Nephron (organoid): Measurements from ENCODE around the gene DUSP14.

Experiments used
- H3K27ac Mint-ChIP-seq, 3 experiments: 2 replicates each; pipeline ENCODE4 v1.8.0; 2020; ENCODE audit warnings: mixed read lengths in 3 of 3, mild to moderate bottlenecking in 2 of 3, moderate library complexity in 1 of 3
- H3K27me3 Mint-ChIP-seq: 2 replicates; pipeline ENCODE4 v1.8.0; 2021; ENCODE audit warnings: low read depth, mild to moderate bottlenecking, moderate library complexity, mixed read lengths
- H3K36me3 Mint-ChIP-seq: 2 replicates; pipeline ENCODE4 v1.8.0; 2020; ENCODE audit warnings: low read depth, mixed read lengths
- H3K4me1 Mint-ChIP-seq: 2 replicates; pipeline ENCODE4 v1.8.0; 2020; ENCODE audit warnings: mixed read lengths
- H3K4me3 Mint-ChIP-seq, 3 experiments: 2 replicates each; pipeline ENCODE4 v1.8.0; 2020; ENCODE audit warnings: mild to moderate bottlenecking in 3 of 3, mixed read lengths in 3 of 3, moderate library complexity in 2 of 3
- H3K9me3 Mint-ChIP-seq: 2 replicates; pipeline ENCODE4 v1.8.0; 2020; ENCODE audit warnings: mixed read lengths
- CTCF ChIP-seq, 3 experiments: fragments of 200-600 bp; sonication (generic); IDR thresholded peaks; one replicate each; pipeline ENCODE4 v1.5.0; 2021; ENCODE audit warnings: antibody characterized with exemption in 3 of 3; ENCODE audit not compliant: unreplicated experiment in 3 of 3

DUSP14 gene

GRCh38 chr17:37470181-37470580 lies 19.5 kb upstream of the DUSP14 start:
- no peak for TF ChIP-seq CTCF (IDR thresholded peaks at IDR 0.05; ENCODE audit: unreplicated experiment in 3 of 3)
- no peaks in the 10 kb centered on the region for H3K4me1 Mint-ChIP-seq
- H3K9me3 Mint-ChIP-seq = no peaks in the 10 kb centered on the region
- no peaks in the 10 kb centered on the region for H3K27me3 Mint-ChIP-seq
- no peak overlapping the region for H3K27ac Mint-ChIP-seq
- H3K4me3 Mint-ChIP-seq = no peak overlapping the region
- peaks cover 55% of the 10 kb centered on the region for H3K36me3 Mint-ChIP-seq

- H3K36me3 Mint-ChIP-seq = peaks cover 58% of the 10 kb centered on the region
- no peak overlapping the region for H3K4me3 Mint-ChIP-seq
- TF ChIP-seq CTCF (IDR thresholded peaks at IDR 0.05; ENCODE audit: unreplicated experiment in 3 of 3) = no peak
- H3K4me1 Mint-ChIP-seq = peaks cover 11% of the 10 kb centered on the region
- H3K9me3 Mint-ChIP-seq = no peaks in the 10 kb centered on the region
- no peak overlapping the region for H3K27ac Mint-ChIP-seq
- H3K27me3 Mint-ChIP-seq = no peaks in the 10 kb centered on the region
Observed at GRCh38 chr17:37475731-37476420, 13.8 kb upstream of the DUSP14 start.

DNA sequence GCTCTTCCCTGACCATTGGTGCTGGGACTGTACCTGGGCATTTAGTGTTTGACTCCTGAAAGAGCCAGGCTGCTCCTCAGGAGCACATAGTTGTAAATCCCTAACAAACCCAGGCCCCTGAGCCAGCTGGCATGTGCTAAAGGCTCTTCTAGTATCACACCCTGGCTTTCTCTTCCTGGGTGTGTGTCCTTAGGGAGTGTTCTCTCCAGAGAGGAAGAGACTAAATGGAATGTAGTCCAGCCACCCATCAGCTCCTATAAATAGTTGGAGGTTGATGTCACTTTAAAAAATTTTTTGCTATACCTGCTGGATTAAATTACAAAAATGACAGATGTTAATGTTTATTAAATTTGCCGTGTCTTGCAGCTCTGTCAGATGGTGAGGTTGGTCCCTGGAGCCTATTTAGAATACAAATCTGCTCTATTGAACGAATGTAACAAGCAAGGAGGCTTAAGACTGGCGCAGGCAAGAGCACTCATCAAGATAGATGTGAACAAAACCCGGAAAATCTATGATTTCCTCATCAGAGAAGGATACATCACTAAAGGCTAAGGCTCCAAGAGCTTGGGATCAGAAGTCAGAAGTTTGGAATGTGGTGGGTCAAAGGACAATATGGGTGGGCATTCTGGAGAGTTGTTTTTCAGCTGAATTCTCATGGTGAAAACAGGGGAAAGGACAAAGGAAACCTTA lies 13.1 kb upstream of the DUSP14 start:
- TF ChIP-seq CTCF (IDR thresholded peaks at IDR 0.05; ENCODE audit: unreplicated experiment in 3 of 3) = no peak
- Mint-ChIP-seq H3K9me3 (no peaks in the 10 kb centered on the region), H3K27me3 (peaks cover 3% of the 10 kb centered on the region), H3K4me3 (no peak overlapping the region), H3K27ac (no peak overlapping the region), H3K36me3 (peaks cover 56% of the 10 kb centered on the region), H3K4me1 (peaks cover 11% of the 10 kb centered on the region)

DNA sequence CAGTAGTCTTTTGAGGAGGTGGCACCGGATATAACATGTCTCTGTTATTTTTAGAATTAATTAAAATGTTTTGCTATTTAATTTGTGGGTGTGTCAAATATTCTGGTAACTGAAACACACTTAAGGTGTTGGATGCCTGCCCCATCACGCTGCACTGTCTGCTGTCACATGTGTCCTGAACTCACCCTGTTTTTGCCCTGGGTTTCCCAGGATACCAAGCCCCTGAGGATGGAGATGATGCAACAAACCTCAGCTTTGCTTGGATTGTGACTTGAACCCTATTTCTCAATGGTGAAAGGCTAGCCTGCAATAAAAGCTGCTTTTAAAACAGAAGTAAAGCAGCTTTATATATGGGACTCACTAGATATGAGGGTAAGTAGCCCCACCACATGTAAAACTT lies 11.5 kb upstream of the DUSP14 start:
- no peak overlapping the region for H3K4me3 Mint-ChIP-seq
- TF ChIP-seq CTCF (IDR thresholded peaks at IDR 0.05; ENCODE audit: unreplicated experiment in 3 of 3) = no peak
- H3K36me3 Mint-ChIP-seq = peaks cover 47% of the 10 kb centered on the region
- H3K9me3 Mint-ChIP-seq = no peaks in the 10 kb centered on the region
- H3K27me3 Mint-ChIP-seq = peaks cover 3% of the 10 kb centered on the region
- H3K27ac Mint-ChIP-seq = no peak overlapping the region
- peaks cover 14% of the 10 kb centered on the region for H3K4me1 Mint-ChIP-seq

- TF ChIP-seq CTCF (IDR thresholded peaks at IDR 0.05; ENCODE audit: unreplicated experiment in 3 of 3) = no peak
- no peak overlapping the region for H3K4me3 Mint-ChIP-seq
- no peak overlapping the region for H3K27ac Mint-ChIP-seq
- H3K9me3 Mint-ChIP-seq = no peaks in the 10 kb centered on the region
- peaks cover 39% of the 10 kb centered on the region for H3K36me3 Mint-ChIP-seq
- H3K4me1 Mint-ChIP-seq = peaks cover 21% of the 10 kb centered on the region
- H3K27me3 Mint-ChIP-seq = peaks cover 3% of the 10 kb centered on the region
Observed at GRCh38 chr17:37479025-37479424, 10.7 kb upstream of the DUSP14 start.

- no peaks in the 10 kb centered on the region for H3K9me3 Mint-ChIP-seq
- H3K4me1 Mint-ChIP-seq = peaks cover 21% of the 10 kb centered on the region
- peaks cover 35% of the 10 kb centered on the region for H3K36me3 Mint-ChIP-seq
- H3K4me3 Mint-ChIP-seq = no peak overlapping the region
- H3K27me3 Mint-ChIP-seq = peaks cover 3% of the 10 kb centered on the region
- no peak overlapping the region for H3K27ac Mint-ChIP-seq
- no peak for TF ChIP-seq CTCF (IDR thresholded peaks at IDR 0.05; ENCODE audit: unreplicated experiment in 3 of 3)
Observed at GRCh38 chr17:37480427-37480826, 9.3 kb upstream of the DUSP14 start.
